Measurements from ENCODE around the gene DNASE1L3. TPM values are rescaled to one million over a fixed set of nuclear protein-coding genes. Genes with fewer than 3 reads are reported as not detected.

Gene DNASE1L3
- total and polyA plus RNA-seq, 2 of the 13 experiments (the other 11 are each of a cell fraction or from before 2014, with no cell fraction given) = 0.86 to 1.7 TPM

GRCh38 chr3:58173669-58174398 lies 36.9 kb downstream of the DNASE1L3 start:
- intact Hi-C loops (cut with micrococcal nuclease; ENCODE audit: unreplicated experiment) (loop anchor here (1.0 to 5.0 kb wide), 3 partner anchors 29 to 212 kb away; partner anchors contain the start of gene FLNB), in situ Hi-C loops (cut with HindIII; ENCODE audit: extremely low pct_ligation_motif_present, low pct_unique_long_range_greater_than_20kb) (no loop called here)
- FAIRE-seq = peak; percentile 89
- H3K27me3 ChIP-seq (ENCODE audit: control insufficient read depth in 1 of 2, insufficient read depth in 2 of 2, low read length in 2 of 2) = peaks cover 0 to 8% of the 10 kb centered on the region in 2 experiments; a peak in 2 of 5 replicates
- CTCF ChIA-PET (ENCODE audit: low intra/inter-chr PET ratio, low total read pairs) = no interaction called here
- no TSS peak for BruUV-seq (replicated peaks)
- H3K9ac ChIP-seq (ENCODE audit: insufficient read depth, low read depth, low read length) = peak overlapping the region; percentile 74
- peaks cover 100% of the 10 kb centered on the region for H3K4me1 ChIP-seq (ENCODE audit: insufficient read depth, low read length)
- H3K27ac ChIP-seq (ENCODE audit: extremely low read length, insufficient read depth, low read length) = peak overlapping the region; percentile 95
- whole genome bisulfite sequencing (ENCODE audit: low lambda C conversion rate) = 0% methylated on average over 6 of the region's 12 CpGs
- peak overlapping the region; percentile 80 for H3K4me2 ChIP-seq (ENCODE audit: low read depth, low read length)
- no peak overlapping the region for H2AFZ ChIP-seq (ENCODE audit: low read length)
- H3K79me2 ChIP-seq (ENCODE audit: insufficient read depth, low read length) = no peaks in the 10 kb centered on the region
- peak; percentile 54 for ATAC-seq
- POLR2A ChIA-PET = interaction anchor here (0.8 to 3.9 kb wide), 7 partner anchors 15 to 165 kb away, joined by 3 to 16 read pairs (median 8); partner anchors contain the start of gene FLNB
- peak overlapping the region; percentile 1 to 66 (median 13); a peak in 3 of 6 replicates for H3K4me3 ChIP-seq (replicated peaks in 1 of 3; ENCODE audit: insufficient read depth in 1 of 3, low read depth in 2 of 3, low read length in 3 of 3)
- peak; percentile 87 for DNase-seq (ENCODE audit: low spot score)
- no peaks in the 10 kb centered on the region for H3K9me3 ChIP-seq (ENCODE audit: low read length)
- peaks cover 7 to 27% of the 10 kb centered on the region in 2 experiments for H3K36me3 ChIP-seq (replicated peaks in 1 of 2; ENCODE audit: control insufficient read depth in 1 of 2, insufficient read depth in 2 of 2, low read length in 2 of 2)
- H4K20me1 ChIP-seq (ENCODE audit: insufficient read depth, low read length) = no peaks in the 10 kb centered on the region
- TF ChIP-seq TBX2 (CRISPR knock-in tag; IDR thresholded peaks at IDR 0.05; ENCODE audit: borderline replicate concordance) (peak; percentile 65), DRAP1 (CRISPR knock-in tag; IDR thresholded peaks at IDR 0.05) (peak; percentile 50; the same call in 1 of the 2 replicates), ZNF562 (CRISPR knock-in tag; IDR thresholded peaks at IDR 0.05; ENCODE audit: borderline replicate concordance) (no peak), CCDC6 (CRISPR knock-in tag; IDR thresholded peaks at IDR 0.05) (no peak; the same call in 1 of the 2 replicates), HNF1B (CRISPR knock-in tag; IDR thresholded peaks at IDR 0.05) (peak; percentile 52), ZBTB4 (CRISPR knock-in tag; IDR thresholded peaks at IDR 0.05; ENCODE audit: borderline replicate concordance) (no peak), SOX13 (IDR thresholded peaks at IDR 0.05) (no peak), SOX13 (CRISPR knock-in tag; conservative IDR thresholded peaks at IDR 0.05 in 1 of 2, IDR thresholded peaks at IDR 0.05 in 1 of 2) (peak in 1 of 2 experiments; percentile 68; a peak in 2 of 4 replicates), SMC3 (IDR thresholded peaks at IDR 0.05; ENCODE audit: low read length) (peak; percentile 33; the same call in 1 of the 2 replicates), SMARCE1 (IDR thresholded peaks at IDR 0.05; ENCODE audit: borderline replicate concordance) (no peak), ZNF558 (CRISPR knock-in tag; IDR thresholded peaks at IDR 0.05; ENCODE audit: borderline replicate concordance) (peak; percentile 64; the same call in 1 of the 2 replicates), MZF1 (CRISPR knock-in tag; IDR thresholded peaks at IDR 0.05; ENCODE audit: borderline replicate concordance) (0 out of 2 replicates have a peak, but pooled peaks have one; percentile 53), E2F2 (CRISPR knock-in tag; IDR thresholded peaks at IDR 0.05; ENCODE audit: borderline replicate concordance) (no peak), ZNF296 (CRISPR knock-in tag; conservative IDR thresholded peaks at IDR 0.05) (no peak; the same call in 1 of the 2 replicates), KDM4B (CRISPR knock-in tag; IDR thresholded peaks at IDR 0.05) (no peak), NCOA1 (CRISPR knock-in tag; IDR thresholded peaks at IDR 0.05) (peak; percentile 85; the same call in 1 of the 2 replicates), NFIC (IDR thresholded peaks at IDR 0.05; ENCODE audit: low read length) (0 out of 2 replicates have a peak, but pooled peaks have one; percentile 6)
